ENCODE measurements around the gene TMEM30B. TPM values are rescaled to one million over a fixed set of nuclear protein-coding genes. Genes with fewer than 3 reads are reported as not detected.
"Not testable (repeated sequence)": the region's sequence is repeated elsewhere in the genome, so short reads cannot be mapped to it uniquely, and the experiment has no call there.

The TMEM30B gene
- total RNA-seq, 1 donor from 2014 or later, result 0.44 TPM

- H3K27me3 Mint-ChIP-seq, result peaks cover 36% of the 10 kb centered on the region
- H3K9me3 Mint-ChIP-seq, result no peaks in the 10 kb centered on the region
- no peaks in the 10 kb centered on the region for H3K36me3 Mint-ChIP-seq (ENCODE audit: low read depth)
- peaks cover 3% of the 10 kb centered on the region for H3K4me1 Mint-ChIP-seq
- no peak overlapping the region for H3K27ac Mint-ChIP-seq
- intact Hi-C loops (cut with micrococcal nuclease), result no loop called here
- DNase-seq, result no peak
- no peak overlapping the region for H3K4me3 Mint-ChIP-seq
Observed at GRCh38 chr14:61254808-61255526, 26.2 kb downstream of the TMEM30B start.

GRCh38 chr14:61253064-61253738 is 27.9 kb downstream of the TMEM30B start:
- Mint-ChIP-seq H3K36me3 (ENCODE audit: low read depth) (no peaks in the 10 kb centered on the region), H3K27me3 (peaks cover 23% of the 10 kb centered on the region), H3K4me1 (peaks cover 10% of the 10 kb centered on the region), H3K4me3 (no peak overlapping the region), H3K9me3 (no peaks in the 10 kb centered on the region), H3K27ac (no peak overlapping the region)
- no peak for DNase-seq
- intact Hi-C loops (cut with micrococcal nuclease), result loop anchor here (1.0 to 2.0 kb wide), 4 partner anchors 228 to 902 kb away; no protein-coding TSS in a partner anchor

GRCh38 chr14:61252369-61253063 is 28.6 kb downstream of the TMEM30B start:
- intact Hi-C loops (cut with micrococcal nuclease), result loop anchor here (1.0 to 2.0 kb wide), 4 partner anchors 228 to 902 kb away; no protein-coding TSS in a partner anchor
- Mint-ChIP-seq H3K9me3 (no peaks in the 10 kb centered on the region), H3K27me3 (peaks cover 20% of the 10 kb centered on the region), H3K4me1 (peaks cover 15% of the 10 kb centered on the region), H3K4me3 (no peak overlapping the region), H3K27ac (no peak overlapping the region), H3K36me3 (ENCODE audit: low read depth) (no peaks in the 10 kb centered on the region)
- DNase-seq, result peak; percentile 89

GRCh38 chr14:61250063-61250462 is 31.1 kb downstream of the TMEM30B start:
- H3K27me3 Mint-ChIP-seq, result peaks cover 13% of the 10 kb centered on the region
- H3K9me3 Mint-ChIP-seq, result peaks cover 6% of the 10 kb centered on the region
- H3K27ac Mint-ChIP-seq, result no peak overlapping the region
- intact Hi-C loops (cut with micrococcal nuclease), result no loop called here
- no peak for DNase-seq
- H3K4me1 Mint-ChIP-seq, result peaks cover 15% of the 10 kb centered on the region
- H3K4me3 Mint-ChIP-seq, result no peak overlapping the region
- H3K36me3 Mint-ChIP-seq (ENCODE audit: low read depth), result no peaks in the 10 kb centered on the region

- H3K9me3 Mint-ChIP-seq, result peaks cover 6% of the 10 kb centered on the region
- intact Hi-C loops (cut with micrococcal nuclease), result loop anchor here (5.0 kb wide), 2 partner anchors 71 to 146 kb away; no protein-coding TSS in a partner anchor
- no peak overlapping the region for H3K4me3 Mint-ChIP-seq
- no peaks in the 10 kb centered on the region for H3K36me3 Mint-ChIP-seq (ENCODE audit: low read depth)
- peaks cover 7% of the 10 kb centered on the region for H3K27me3 Mint-ChIP-seq
- H3K27ac Mint-ChIP-seq, result peak overlapping the region; percentile 15
- DNase-seq, result peak; percentile 65
- H3K4me1 Mint-ChIP-seq, result peaks cover 15% of the 10 kb centered on the region
Observed at GRCh38 chr14:61247935-61248334, 33.2 kb downstream of the TMEM30B start.

- H3K36me3 Mint-ChIP-seq (ENCODE audit: low read depth), result peaks cover 1% of the 10 kb centered on the region
- H3K27ac Mint-ChIP-seq, result no peak overlapping the region
- peaks cover 7% of the 10 kb centered on the region for H3K27me3 Mint-ChIP-seq
- peaks cover 7% of the 10 kb centered on the region for H3K9me3 Mint-ChIP-seq
- DNase-seq, result no peak
- H3K4me3 Mint-ChIP-seq, result no peak overlapping the region
- intact Hi-C loops (cut with micrococcal nuclease), result loop anchor here (5.0 kb wide), 2 partner anchors 69 to 144 kb away; no protein-coding TSS in a partner anchor
- peaks cover 12% of the 10 kb centered on the region for H3K4me1 Mint-ChIP-seq
Observed at GRCh38 chr14:61246721-61247120, 34.4 kb downstream of the TMEM30B start.

GRCh38 chr14:61244009-61244408 is 37.1 kb downstream of the TMEM30B start:
- no peak for DNase-seq
- Mint-ChIP-seq H3K4me3 (no peak overlapping the region), H3K4me1 (peaks cover 12% of the 10 kb centered on the region), H3K9me3 (peaks cover 24% of the 10 kb centered on the region), H3K36me3 (ENCODE audit: low read depth) (peaks cover 6% of the 10 kb centered on the region), H3K27ac (no peak overlapping the region), H3K27me3 (no peaks in the 10 kb centered on the region)
- intact Hi-C loops (cut with micrococcal nuclease), result no loop called here

GRCh38 chr14:61240206-61240605 is 40.9 kb downstream of the TMEM30B start:
- H3K27ac Mint-ChIP-seq, result no peak overlapping the region
- H3K4me3 Mint-ChIP-seq, result no peak overlapping the region
- peaks cover 19% of the 10 kb centered on the region for H3K9me3 Mint-ChIP-seq
- peaks cover 3% of the 10 kb centered on the region for H3K27me3 Mint-ChIP-seq
- no peak for DNase-seq
- intact Hi-C loops (cut with micrococcal nuclease), result no loop called here
- H3K36me3 Mint-ChIP-seq (ENCODE audit: low read depth), result peaks cover 6% of the 10 kb centered on the region
- H3K4me1 Mint-ChIP-seq, result peaks cover 2% of the 10 kb centered on the region

- H3K36me3 Mint-ChIP-seq (ENCODE audit: low read depth); DNase-seq; H3K4me3 Mint-ChIP-seq; H3K27ac Mint-ChIP-seq; intact Hi-C loops (cut with micrococcal nuclease); H3K4me1 Mint-ChIP-seq; H3K27me3 Mint-ChIP-seq: not testable (repeated sequence)
- H3K9me3 Mint-ChIP-seq, result peaks cover 18% of the 10 kb centered on the region
Observed at GRCh38 chr14:61239285-61239684, 41.9 kb downstream of the TMEM30B start.

GRCh38 chr14:61238611-61239245 is 42.4 kb downstream of the TMEM30B start:
- intact Hi-C loops (cut with micrococcal nuclease), result no loop called here
- H3K27me3 Mint-ChIP-seq, result peaks cover 3% of the 10 kb centered on the region
- peaks cover 18% of the 10 kb centered on the region for H3K9me3 Mint-ChIP-seq
- peaks cover 6% of the 10 kb centered on the region for H3K36me3 Mint-ChIP-seq (ENCODE audit: low read depth)
- H3K4me3 Mint-ChIP-seq, result no peak overlapping the region
- H3K27ac Mint-ChIP-seq, result no peak overlapping the region
- no peak for DNase-seq
- peaks cover 2% of the 10 kb centered on the region for H3K4me1 Mint-ChIP-seq

- Mint-ChIP-seq H3K4me3 (no peak overlapping the region), H3K27me3 (peaks cover 13% of the 10 kb centered on the region), H3K4me1 (peaks cover 2% of the 10 kb centered on the region), H3K36me3 (ENCODE audit: low read depth) (no peaks in the 10 kb centered on the region), H3K9me3 (no peaks in the 10 kb centered on the region), H3K27ac (no peak overlapping the region)
- intact Hi-C loops (cut with micrococcal nuclease), result no loop called here
- DNase-seq, result no peak
Observed at GRCh38 chr14:61234215-61234916, 46.8 kb downstream of the TMEM30B start.

GRCh38 chr14:61233436-61233956 is 47.6 kb downstream of the TMEM30B start:
- no peak for DNase-seq
- H3K36me3 Mint-ChIP-seq (ENCODE audit: low read depth), result no peaks in the 10 kb centered on the region
- no peak overlapping the region for H3K4me3 Mint-ChIP-seq
- H3K4me1 Mint-ChIP-seq, result peaks cover 2% of the 10 kb centered on the region
- no peak overlapping the region for H3K27ac Mint-ChIP-seq
- intact Hi-C loops (cut with micrococcal nuclease), result no loop called here
- peaks cover 13% of the 10 kb centered on the region for H3K27me3 Mint-ChIP-seq
- H3K9me3 Mint-ChIP-seq, result no peaks in the 10 kb centered on the region

GRCh38 chr14:61231810-61232209 is 49.3 kb downstream of the TMEM30B start:
- Mint-ChIP-seq H3K27ac (no peak overlapping the region), H3K9me3 (no peaks in the 10 kb centered on the region), H3K4me1 (peaks cover 2% of the 10 kb centered on the region), H3K4me3 (no peak overlapping the region), H3K36me3 (ENCODE audit: low read depth) (no peaks in the 10 kb centered on the region), H3K27me3 (peaks cover 13% of the 10 kb centered on the region)
- intact Hi-C loops (cut with micrococcal nuclease), result no loop called here
- no peak for DNase-seq
